Karpas-422 (cell line): ENCODE results near the gene VAPB. TPM values are rescaled to one million over a fixed set of nuclear protein-coding genes. Genes with fewer than 3 reads are reported as not detected.
"Not testable (repeated sequence)": the region's sequence is repeated elsewhere in the genome, so short reads cannot be mapped to it uniquely, and the experiment has no call there.

Experiments
- DNase-seq: peaks from one replicate; pipeline ENCODE4 v3.0.0-alpha.2; 2015
- H2AFZ ChIP-seq: fragments of 200-600 bp; sonication (generic); 2 replicates; pipeline ENCODE4 v1.6.1; 2014; ENCODE audit warnings: antibody characterized with exemption, low read length, mixed read lengths
- H3K27ac ChIP-seq: fragments of 200-600 bp; sonication (generic); 2 replicates; pipeline ENCODE4 v1.5.1; 2014; ENCODE audit warnings: mild to moderate bottlenecking, low read length, moderate library complexity
- H3K27me3 ChIP-seq: fragments of 200-600 bp; sonication (generic); 2 replicates; pipeline ENCODE4 v1.6.1; 2014; ENCODE audit warnings: low read length, mixed read lengths
- H3K36me3 ChIP-seq: fragments of 200-600 bp; sonication (generic); 2 replicates; pipeline ENCODE4 v1.6.1; 2014; ENCODE audit warnings: low read length, mixed read lengths; ENCODE audit not compliant: insufficient read depth
- H3K4me1 ChIP-seq: fragments of 200-600 bp; sonication (generic); 2 replicates; pipeline ENCODE4 v1.6.1; 2014; ENCODE audit warnings: mild to moderate bottlenecking, low read length, mixed read lengths
- H3K4me2 ChIP-seq: fragments of 200-600 bp; sonication (generic); 2 replicates; pipeline ENCODE4 v1.6.1; 2014; ENCODE audit warnings: low read length, low read depth, mild to moderate bottlenecking; ENCODE audit not compliant: poor library complexity, severe bottlenecking
- H3K4me3 ChIP-seq: fragments of 200-600 bp; sonication (generic); 2 replicates; pipeline ENCODE4 v1.5.1; 2014; ENCODE audit warnings: mild to moderate bottlenecking, antibody characterized with exemption, low read length, mixed read lengths
- H3K79me2 ChIP-seq: fragments of 200-600 bp; sonication (generic); 2 replicates; pipeline ENCODE4 v1.6.1; 2014; ENCODE audit warnings: mild to moderate bottlenecking, low read length, mixed read lengths
- H3K9ac ChIP-seq: fragments of 200-600 bp; sonication (generic); 2 replicates; pipeline ENCODE4 v1.6.0; 2014; ENCODE audit warnings: low read length
- H3K9me2 ChIP-seq: fragments of 200-600 bp; sonication (generic), shearing (Covaris generic); replicated peaks from 2 replicates; pipeline ENCODE4 v1.6.0; 2014; ENCODE audit warnings: mild to moderate bottlenecking, low read length, moderate library complexity; ENCODE audit not compliant: insufficient read depth
- H3K9me3 ChIP-seq: fragments of 300-700, 200-600 bp; sonication (generic); 2 replicates; pipeline ENCODE4 v1.6.1; 2014; ENCODE audit warnings: low read length, mixed read lengths
- H4K20me1 ChIP-seq: fragments of 200-600 bp; sonication (generic); 2 replicates; pipeline ENCODE4 v1.6.1; 2014; ENCODE audit warnings: mild to moderate bottlenecking, antibody characterized with exemption, low read length, low read depth; ENCODE audit not compliant: insufficient read depth
- total RNA-seq: library from RNA; depleted of rRNA; stranded (reverse); fragments of >200 nt; shearing (Covaris generic); gene quantifications from 2 replicates; pipeline ENCODE4 v1.2.3, GENCODE V29; 2014; ENCODE audit warnings: low replicate concordance

VAPB gene
- total RNA-seq, 1 experiment from 2014 or later: 12.8 TPM

DNA sequence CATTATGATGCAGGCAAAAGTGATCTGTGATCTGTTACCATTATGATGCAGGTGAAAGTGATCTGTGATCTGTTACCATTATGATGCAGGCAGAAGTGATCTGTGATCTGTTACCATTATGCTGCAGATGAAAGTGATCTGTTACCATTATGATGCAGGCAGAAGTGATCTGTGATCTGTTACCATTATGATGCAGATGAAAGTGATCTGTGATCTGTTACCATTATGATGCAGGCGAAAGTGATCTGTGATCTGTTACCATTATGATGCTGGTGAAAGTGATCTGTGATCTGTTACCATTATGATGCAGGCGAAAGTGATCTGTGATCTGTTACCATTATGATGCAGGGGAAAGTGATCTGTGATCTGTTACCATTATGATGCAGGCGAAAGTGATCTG is 38.5 kb downstream of the VAPB start:
- H2AFZ ChIP-seq, H3K9ac ChIP-seq, H3K9me3 ChIP-seq, DNase-seq, H3K9me2 ChIP-seq, H3K4me3 ChIP-seq, H4K20me1 ChIP-seq, H3K4me2 ChIP-seq, H3K4me1 ChIP-seq, H3K27me3 ChIP-seq, H3K27ac ChIP-seq: not testable (repeated sequence)
- Histone ChIP-seq H3K36me3 (peaks cover 21% of the 10 kb centered on the region; the same call in 1 of the 2 replicates), H3K79me2 (peaks cover 95% of the 10 kb centered on the region)

DNA sequence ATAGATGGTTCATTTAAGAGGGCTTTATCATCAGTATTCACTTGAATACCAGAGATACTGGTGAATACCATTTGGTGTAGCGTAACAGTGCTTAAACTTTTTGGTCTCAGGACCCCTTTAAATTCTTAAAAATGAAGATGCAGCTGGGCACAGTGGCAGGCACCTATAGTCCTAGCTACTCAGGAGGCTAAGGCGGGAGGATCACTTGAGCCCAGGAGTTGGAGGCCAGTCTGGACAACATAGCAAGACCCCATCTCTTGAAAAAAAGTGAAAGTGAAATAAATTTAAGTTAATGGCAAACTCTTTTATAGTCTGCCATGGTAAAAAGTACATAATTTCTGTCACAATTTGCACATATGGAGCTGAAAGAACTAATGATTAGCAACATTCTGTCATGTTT is 39.3 kb downstream of the VAPB start:
- Histone ChIP-seq H3K79me2 (peaks cover 97% of the 10 kb centered on the region), H3K4me1 (no peaks in the 10 kb centered on the region), H3K27me3 (no peaks in the 10 kb centered on the region), H3K27ac (no peak overlapping the region), H3K4me3 (no peak overlapping the region), H3K9ac (no peak overlapping the region), H4K20me1 (0 out of 2 replicates have a peak, but pooled peaks cover 3% of the 10 kb centered on the region), H3K36me3 (peaks cover 21% of the 10 kb centered on the region; the same call in 1 of the 2 replicates), H3K4me2 (no peak overlapping the region), H3K9me3 (no peaks in the 10 kb centered on the region), H2AFZ (no peak overlapping the region), H3K9me2 (no peaks in the 10 kb centered on the region)
- no peak for DNase-seq

DNA sequence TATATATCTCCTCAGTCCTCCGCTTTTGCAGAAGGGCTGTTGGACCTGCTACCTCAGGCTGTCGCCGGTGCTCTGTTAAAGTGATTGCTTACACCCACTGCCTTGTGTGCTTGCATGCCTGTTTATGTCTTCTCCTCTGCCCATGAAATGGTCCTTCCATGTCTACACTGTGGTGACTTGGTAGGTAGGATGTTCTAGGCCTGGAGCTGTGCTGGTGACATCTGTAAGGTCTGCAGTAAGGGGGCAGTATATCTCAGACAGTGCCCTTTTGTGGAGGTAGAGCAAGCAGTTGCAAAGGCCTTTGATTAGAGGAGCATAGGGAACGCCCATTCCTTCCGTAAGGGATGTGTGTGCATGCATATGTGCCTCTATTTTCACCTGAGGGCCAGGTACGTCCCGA is 40.3 kb downstream of the VAPB start:
- Histone ChIP-seq H3K9me2 (no peaks in the 10 kb centered on the region), H3K27ac (no peak overlapping the region), H3K9me3 (no peaks in the 10 kb centered on the region), H3K36me3 (peaks cover 14% of the 10 kb centered on the region; the same call in 1 of the 2 replicates), H3K4me3 (no peak overlapping the region), H4K20me1 (peaks cover 6% of the 10 kb centered on the region; the same call in 1 of the 2 replicates), H3K27me3 (no peaks in the 10 kb centered on the region), H2AFZ (no peak overlapping the region), H3K9ac (no peak overlapping the region), H3K4me1 (no peaks in the 10 kb centered on the region), H3K79me2 (peaks cover 97% of the 10 kb centered on the region), H3K4me2 (no peak overlapping the region)
- DNase-seq: no peak

DNA sequence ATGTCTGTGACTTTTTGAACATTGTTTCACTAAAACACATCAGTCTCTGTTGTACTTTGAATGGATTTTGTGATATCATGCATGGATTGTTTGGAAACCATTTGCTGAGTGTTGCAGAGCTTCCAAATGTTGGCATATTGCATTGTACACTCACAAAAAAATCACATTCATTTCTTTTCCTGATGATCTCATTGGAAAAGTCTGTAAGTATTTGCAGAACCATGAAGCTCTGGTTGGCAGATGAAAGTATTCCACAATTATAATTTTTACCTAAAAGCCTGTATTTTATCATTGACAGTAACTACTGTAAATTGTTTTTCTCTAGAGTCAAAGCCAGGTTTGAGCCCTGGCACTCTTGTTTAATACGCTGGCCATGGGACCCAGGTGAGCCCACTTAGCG is 42.1 kb downstream of the VAPB start:
- peaks cover 4% of the 10 kb centered on the region; the same call in 1 of the 2 replicates for H3K36me3 ChIP-seq
- H3K79me2 ChIP-seq: peaks cover 99% of the 10 kb centered on the region
- no peaks in the 10 kb centered on the region for H3K27me3 ChIP-seq
- DNase-seq: no peak
- H3K4me1 ChIP-seq: no peaks in the 10 kb centered on the region
- no peaks in the 10 kb centered on the region for H3K9me3 ChIP-seq
- no peak overlapping the region for H3K27ac ChIP-seq
- no peak overlapping the region for H3K9ac ChIP-seq
- H3K4me2 ChIP-seq: no peak overlapping the region
- no peak overlapping the region for H2AFZ ChIP-seq
- peaks cover 6% of the 10 kb centered on the region; the same call in 1 of the 2 replicates for H4K20me1 ChIP-seq
- H3K9me2 ChIP-seq: no peaks in the 10 kb centered on the region
- no peak overlapping the region for H3K4me3 ChIP-seq

DNA sequence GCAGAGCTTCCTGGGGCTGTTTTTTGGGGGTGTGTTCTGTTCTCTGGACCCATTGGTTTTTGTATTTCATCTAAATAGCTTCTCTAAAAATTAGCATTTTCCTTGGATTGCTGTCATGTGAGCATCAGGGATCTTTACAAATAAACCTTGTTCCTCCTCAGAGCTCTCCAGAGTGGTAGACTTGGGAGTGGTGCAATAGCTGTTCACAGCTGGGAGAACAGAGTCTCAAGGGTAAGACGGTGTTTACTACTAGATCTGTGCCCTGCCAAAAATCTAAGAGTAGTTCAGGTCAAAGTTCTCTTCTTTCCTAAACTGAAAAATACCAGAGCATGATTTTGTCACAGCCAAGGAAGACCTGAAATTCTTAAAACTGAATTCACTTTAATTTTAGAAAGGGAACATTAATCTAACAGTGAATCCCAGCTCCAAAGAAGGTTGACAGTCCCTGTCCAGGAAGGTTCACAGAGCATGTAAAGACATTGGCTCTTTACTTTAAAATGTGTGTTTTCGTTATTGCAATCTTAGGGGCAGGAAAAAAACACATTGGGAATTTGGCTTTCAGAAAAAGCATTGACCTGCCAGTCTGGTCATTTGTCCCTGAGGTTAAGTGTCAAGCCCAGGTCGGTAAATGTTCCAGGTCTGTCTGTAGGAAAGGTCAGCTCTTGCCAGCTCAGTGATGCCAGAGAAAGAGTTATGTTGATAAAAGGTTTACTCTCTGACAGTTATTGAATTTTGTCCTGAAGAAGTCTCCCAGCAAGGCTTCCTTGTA is 43.3 kb downstream of the VAPB start:
- Histone ChIP-seq H3K4me3 (no peak overlapping the region), H3K27ac (no peak overlapping the region), H3K4me1 (peaks cover 3% of the 10 kb centered on the region; the same call in 1 of the 2 replicates), H3K36me3 (peaks cover 4% of the 10 kb centered on the region; the same call in 1 of the 2 replicates), H4K20me1 (peaks cover 10% of the 10 kb centered on the region; the same call in 1 of the 2 replicates), H3K9me3 (no peaks in the 10 kb centered on the region), H2AFZ (no peak overlapping the region), H3K9ac (no peak overlapping the region), H3K27me3 (no peaks in the 10 kb centered on the region), H3K9me2 (no peaks in the 10 kb centered on the region), H3K4me2 (no peak overlapping the region), H3K79me2 (peaks cover 99% of the 10 kb centered on the region)
- no peak for DNase-seq

DNA sequence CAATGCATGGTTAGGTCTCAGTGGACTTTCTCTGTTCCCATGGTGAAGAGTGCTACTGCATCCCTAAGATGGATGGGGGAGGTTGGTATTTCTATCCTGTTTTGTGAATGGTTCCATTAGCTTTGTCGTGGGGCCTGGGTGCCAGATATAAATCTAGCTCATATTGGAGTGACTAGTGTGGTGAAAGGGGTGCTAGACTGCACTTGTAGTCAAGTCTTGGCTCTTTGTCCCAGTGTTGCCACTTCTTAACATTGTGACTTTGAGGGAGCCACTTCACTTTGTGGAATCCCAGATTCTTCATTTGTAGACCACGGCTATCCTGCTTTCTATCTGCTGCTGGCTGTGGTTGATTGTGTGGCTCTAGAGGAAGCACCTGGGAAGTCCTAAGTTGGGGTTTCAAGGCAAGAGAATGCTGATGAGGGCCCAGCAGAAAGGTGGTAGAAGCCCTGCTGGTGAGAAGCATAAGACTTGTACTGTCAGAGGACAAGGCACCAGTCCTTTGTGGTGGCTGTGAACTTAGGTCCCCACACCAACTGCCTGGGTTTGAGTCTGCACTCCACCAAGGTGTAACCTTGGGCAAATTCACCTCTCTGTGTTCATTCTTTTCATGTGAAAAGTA is 44.1 kb downstream of the VAPB start:
- Histone ChIP-seq H3K9me3 (no peaks in the 10 kb centered on the region), H3K9ac (no peak overlapping the region), H3K79me2 (peaks cover 99% of the 10 kb centered on the region), H3K27ac (no peak overlapping the region), H3K4me3 (no peak overlapping the region), H3K27me3 (no peaks in the 10 kb centered on the region), H3K36me3 (peaks cover 2% of the 10 kb centered on the region; the same call in 1 of the 2 replicates), H3K4me1 (peaks cover 3% of the 10 kb centered on the region; the same call in 1 of the 2 replicates), H3K4me2 (no peak overlapping the region), H4K20me1 (peaks cover 10% of the 10 kb centered on the region; the same call in 1 of the 2 replicates), H3K9me2 (no peaks in the 10 kb centered on the region), H2AFZ (no peak overlapping the region)
- DNase-seq: no peak

DNA sequence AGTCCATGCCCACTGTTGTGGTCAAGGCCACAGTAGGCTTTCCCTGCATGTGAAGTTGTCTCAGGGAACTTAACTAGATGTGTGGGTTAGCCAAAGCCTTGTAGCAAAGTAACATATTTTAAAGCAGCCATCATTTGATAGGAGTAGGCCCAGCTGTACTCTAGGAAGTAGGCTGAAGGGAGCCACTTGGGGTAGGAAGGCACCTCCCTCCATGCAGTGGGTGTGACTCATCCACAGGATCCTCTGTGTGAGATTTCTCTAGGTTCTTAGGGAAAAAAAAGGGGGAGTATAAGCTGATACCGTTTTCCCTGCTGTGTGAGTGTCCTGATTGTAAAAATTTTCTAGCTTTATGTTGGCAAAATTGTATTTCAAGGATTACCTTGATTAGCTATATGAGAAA is 44.7 kb downstream of the VAPB start:
- H3K36me3 ChIP-seq: no peaks in the 10 kb centered on the region; the same call in 1 of the 2 replicates
- H3K9me3 ChIP-seq: no peaks in the 10 kb centered on the region
- no peak overlapping the region for H2AFZ ChIP-seq
- no peak overlapping the region for H3K27ac ChIP-seq
- H3K4me2 ChIP-seq: no peak overlapping the region
- DNase-seq: no peak
- H3K9ac ChIP-seq: no peak overlapping the region
- H3K27me3 ChIP-seq: no peaks in the 10 kb centered on the region
- H3K79me2 ChIP-seq: peaks cover 99% of the 10 kb centered on the region
- H3K9me2 ChIP-seq: no peaks in the 10 kb centered on the region
- H4K20me1 ChIP-seq: peaks cover 10% of the 10 kb centered on the region; the same call in 1 of the 2 replicates
- H3K4me3 ChIP-seq: no peak overlapping the region
- H3K4me1 ChIP-seq: peaks cover 9% of the 10 kb centered on the region

DNA sequence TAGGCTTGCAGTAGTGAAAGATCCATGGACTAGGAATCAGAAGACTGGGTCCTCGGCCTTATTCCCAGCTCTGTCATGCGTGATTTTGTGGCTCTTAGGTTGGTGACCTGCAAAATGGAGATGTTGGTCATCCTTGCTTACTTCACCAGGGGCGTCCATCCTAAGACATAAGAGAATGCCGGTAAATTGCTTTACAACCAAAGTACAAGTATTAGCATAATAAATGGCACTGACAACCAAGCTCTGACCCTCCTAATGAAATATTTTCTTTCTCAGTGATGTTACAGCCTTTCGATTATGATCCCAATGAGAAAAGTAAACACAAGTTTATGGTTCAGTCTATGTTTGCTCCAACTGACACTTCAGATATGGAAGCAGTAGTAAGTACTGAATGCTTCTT is 45.3 kb downstream of the VAPB start:
- no peaks in the 10 kb centered on the region for H3K9me2 ChIP-seq
- no peak overlapping the region for H3K9ac ChIP-seq
- H3K4me3 ChIP-seq: no peak overlapping the region
- H3K79me2 ChIP-seq: peaks cover 99% of the 10 kb centered on the region
- H3K27ac ChIP-seq: no peak overlapping the region
- H3K9me3 ChIP-seq: no peaks in the 10 kb centered on the region
- peaks cover 10% of the 10 kb centered on the region; the same call in 1 of the 2 replicates for H4K20me1 ChIP-seq
- no peak for DNase-seq
- H3K36me3 ChIP-seq: no peaks in the 10 kb centered on the region; the same call in 1 of the 2 replicates
- H2AFZ ChIP-seq: no peak overlapping the region
- H3K4me2 ChIP-seq: no peak overlapping the region
- H3K27me3 ChIP-seq: no peaks in the 10 kb centered on the region
- H3K4me1 ChIP-seq: peaks cover 11% of the 10 kb centered on the region
